ENCODE measurements around the gene HSPD1.

Gene HSPD1

DNA sequence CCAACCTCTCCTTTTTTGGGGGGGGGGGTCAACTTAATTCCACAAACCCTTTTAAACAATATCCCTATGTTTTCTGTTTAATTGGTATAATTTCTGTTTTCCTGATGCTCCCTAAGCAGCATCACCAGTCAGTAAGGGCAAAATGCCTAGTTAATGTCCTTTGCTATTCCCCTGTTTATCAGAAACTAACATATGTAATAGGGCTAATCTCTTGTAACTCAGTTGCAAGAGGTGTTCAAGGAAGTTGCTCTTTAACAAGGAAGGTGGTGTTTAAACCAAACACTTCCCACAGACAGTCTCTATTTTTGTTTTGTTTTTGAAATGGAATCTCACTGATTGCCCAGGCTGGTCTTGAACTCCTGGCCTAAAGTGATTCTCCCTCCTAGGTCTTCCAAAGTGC, 52.8 kb downstream of the HSPD1 start:
- no peak for DNase-seq (ENCODE audit: low read depth in 1 of 2, low spot score in 1 of 2)
- in situ Hi-C loops (cut with HindIII; ENCODE audit: low pct_unique_long_range_greater_than_20kb, low sequenced_read_pairs): no loop called here
- TF ChIP-seq JUND (IDR thresholded peaks at IDR 0.05; ENCODE audit: low read depth): no peak

DNA sequence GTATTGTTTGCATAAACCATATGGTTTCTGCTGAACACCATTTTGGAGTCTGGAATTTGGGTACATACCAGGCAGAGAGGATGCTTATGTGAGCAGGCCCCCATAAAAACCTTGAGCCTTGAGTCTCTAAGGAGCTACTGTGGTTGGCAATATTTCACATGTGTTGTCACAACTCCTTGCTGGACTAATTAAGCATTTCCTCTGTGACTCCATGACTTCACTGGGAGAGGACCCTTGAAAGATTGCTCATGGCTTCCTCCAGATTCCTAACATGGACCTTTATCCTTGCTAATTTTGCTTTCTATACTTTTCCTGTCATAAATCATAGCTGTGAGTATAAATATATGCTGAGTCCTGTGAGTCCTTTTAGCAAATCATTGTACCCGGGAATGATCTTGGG, 53.9 kb downstream of the HSPD1 start:
- TF ChIP-seq JUND (IDR thresholded peaks at IDR 0.05; ENCODE audit: low read depth): no peak
- DNase-seq (ENCODE audit: low read depth in 1 of 2, low spot score in 1 of 2): no peak
- in situ Hi-C loops (cut with HindIII; ENCODE audit: low pct_unique_long_range_greater_than_20kb, low sequenced_read_pairs): no loop called here

GRCh38 chr2:197442857-197443256, 56.8 kb downstream of the HSPD1 start:
- no peak for DNase-seq (ENCODE audit: low read depth in 1 of 2, low spot score in 1 of 2)
- no peak for TF ChIP-seq JUND (IDR thresholded peaks at IDR 0.05; ENCODE audit: low read depth)
- in situ Hi-C loops (cut with HindIII; ENCODE audit: low pct_unique_long_range_greater_than_20kb, low sequenced_read_pairs): no loop called here

GRCh38 chr2:197437380-197437779, 62.3 kb downstream of the HSPD1 start:
- no peak for DNase-seq (ENCODE audit: low read depth in 1 of 2, low spot score in 1 of 2)
- TF ChIP-seq JUND (IDR thresholded peaks at IDR 0.05; ENCODE audit: low read depth): no peak
- in situ Hi-C loops (cut with HindIII; ENCODE audit: low pct_unique_long_range_greater_than_20kb, low sequenced_read_pairs): no loop called here
